GM23338 (cell line): ENCODE measurements around the gene PTMA. TPM values are rescaled to one million over a fixed set of nuclear protein-coding genes. Genes with fewer than 3 reads are reported as not detected.

Experiments
- ATAC-seq: fragments of 200-7000 bp; cut with Tn5 transposase; 3 replicates; pipeline ENCODE4 v1.9.1; 2020
- DNase-seq: peaks from one replicate; pipeline ENCODE4 v3.0.0-alpha.2; 2015; ENCODE audit warnings: low spot score
- H2AFZ ChIP-seq: fragments of 200-600 bp; sonication (generic); 2 replicates; pipeline ENCODE4 v1.8.0; 2016; ENCODE audit warnings: antibody characterized with exemption, mild to moderate bottlenecking, moderate library complexity
- H3F3A ChIP-seq: fragments of 200-600 bp; sonication (generic); replicated peaks from 2 replicates; pipeline ENCODE4 v1.8.0; 2017; ENCODE audit warnings: antibody characterized with exemption, mixed run types, low read depth
- H3K27ac ChIP-seq: fragments of 200-600 bp; sonication (generic); 2 replicates; pipeline ENCODE4 v1.6.1; 2016; ENCODE audit warnings: low read depth
- H3K27me3 ChIP-seq: fragments of 200-600 bp; sonication (generic); 2 replicates; pipeline ENCODE4 v1.8.0; 2016; ENCODE audit warnings: mild to moderate bottlenecking, mixed run types, moderate library complexity; ENCODE audit not compliant: insufficient read depth
- H3K36me3 ChIP-seq: fragments of 200-600 bp; sonication (generic); 2 replicates; pipeline ENCODE4 v1.8.0; 2016; ENCODE audit warnings: mild to moderate bottlenecking; ENCODE audit not compliant: insufficient read depth
- H3K4me1 ChIP-seq: fragments of 200-600 bp; sonication (generic); 2 replicates; pipeline ENCODE4 v1.8.0; 2016; ENCODE audit warnings: mild to moderate bottlenecking, moderate library complexity; ENCODE audit not compliant: insufficient read depth
- H3K4me2 ChIP-seq: fragments of 200-600 bp; sonication (generic); 2 replicates; pipeline ENCODE4 v1.7.1; 2017; ENCODE audit warnings: mixed run types
- H3K4me3 ChIP-seq: fragments of 200-600 bp; sonication (generic); 2 replicates; pipeline ENCODE4 v1.6.1; 2016; ENCODE audit warnings: mixed run types
- H3K79me2 ChIP-seq: fragments of 200-600 bp; sonication (generic); replicated peaks from 2 replicates; pipeline ENCODE4 v1.8.0; 2017; ENCODE audit warnings: mild to moderate bottlenecking; ENCODE audit not compliant: insufficient read depth
- H3K9me2 ChIP-seq: fragments of 200-600 bp; sonication (generic); 2 replicates; pipeline ENCODE4 v1.8.0; 2017; ENCODE audit not compliant: insufficient read depth
- H4K20me1 ChIP-seq: fragments of 200-600 bp; sonication (generic); replicated peaks from 2 replicates; pipeline ENCODE4 v1.8.0; 2017; ENCODE audit warnings: mild to moderate bottlenecking; ENCODE audit not compliant: insufficient read depth
- H3K27ac Mint-ChIP-seq: 2 replicates; pipeline ENCODE4 v1.8.0; 2020; ENCODE audit warnings: inconsistent platforms, mild to moderate bottlenecking, moderate library complexity, mixed read lengths
- H3K27me3 Mint-ChIP-seq: 3 replicates; pipeline ENCODE4 v1.8.0; 2022; ENCODE audit warnings: low read depth, mild to moderate bottlenecking, moderate library complexity, mixed read lengths, inconsistent platforms; ENCODE audit not compliant: insufficient read depth, poor library complexity
- H3K36me3 Mint-ChIP-seq: 3 replicates; pipeline ENCODE4 v1.8.0; 2021; ENCODE audit warnings: low read depth, mild to moderate bottlenecking, inconsistent platforms, moderate library complexity, mixed read lengths
- H3K4me1 Mint-ChIP-seq: 3 replicates; pipeline ENCODE4 v1.8.0; 2020; ENCODE audit warnings: mild to moderate bottlenecking, inconsistent platforms, mixed read lengths
- H3K4me3 Mint-ChIP-seq: 3 replicates; pipeline ENCODE4 v1.8.0; 2021; ENCODE audit warnings: moderate library complexity, mild to moderate bottlenecking, inconsistent platforms, mixed read lengths
- H3K9me3 Mint-ChIP-seq: 3 replicates; pipeline ENCODE4 v1.8.0; 2020; ENCODE audit warnings: moderate library complexity, mild to moderate bottlenecking, inconsistent platforms, mixed read lengths
- CREB1 ChIP-seq: fragments of 250-450 bp; sonication (Bioruptor Pico); IDR thresholded peaks from 2 replicates; pipeline ENCODE4 v1.5.0; 2020; ENCODE audit warnings: low read depth, mild to moderate bottlenecking, moderate library complexity
- EZH2phosphoT487 ChIP-seq: fragments of 200-600 bp; sonication (generic); IDR thresholded peaks from one replicate; pipeline ENCODE4 v1.8.1; 2018; ENCODE audit warnings: antibody characterized with exemption; ENCODE audit not compliant: unreplicated experiment
- JUNB ChIP-seq: IDR thresholded peaks from one replicate; pipeline ENCODE4 v1.6.1; 2016; ENCODE audit warnings: antibody characterized with exemption; ENCODE audit not compliant: unreplicated experiment
- NANOG ChIP-seq: IDR thresholded peaks from 2 replicates; pipeline ENCODE4 v1.6.1; 2016; ENCODE audit warnings: antibody characterized with exemption, borderline replicate concordance
- REST ChIP-seq: IDR thresholded peaks from one replicate; pipeline ENCODE4 v1.6.1; 2018; ENCODE audit warnings: antibody characterized with exemption; ENCODE audit not compliant: unreplicated experiment
- ZNF462 ChIP-seq: fragments of 250-450 bp; sonication (Bioruptor Pico); IDR thresholded peaks from 2 replicates; pipeline ENCODE4 v1.5.0; 2020; ENCODE audit warnings: mild to moderate bottlenecking, moderate library complexity
- polyA plus RNA-seq: library from polyadenylated mRNA; unstranded; fragments of >200 nt; fragmentation: Nextera tagmentation; extraction: Ambion mirVana; gene quantifications from 2 replicates; pipeline ENCODE4 v1.2.1, GENCODE V29; 2016
- total RNA-seq: library from RNA; depleted of rRNA; stranded (reverse); fragments of >200 nt; shearing (Covaris generic); gene quantifications from 2 replicates; pipeline ENCODE4 v1.2.3, GENCODE V29; 2014

PTMA gene
- total and polyA plus RNA-seq, 2 experiments from 2014 or later: 1,861 to 8,990 TPM

DNA sequence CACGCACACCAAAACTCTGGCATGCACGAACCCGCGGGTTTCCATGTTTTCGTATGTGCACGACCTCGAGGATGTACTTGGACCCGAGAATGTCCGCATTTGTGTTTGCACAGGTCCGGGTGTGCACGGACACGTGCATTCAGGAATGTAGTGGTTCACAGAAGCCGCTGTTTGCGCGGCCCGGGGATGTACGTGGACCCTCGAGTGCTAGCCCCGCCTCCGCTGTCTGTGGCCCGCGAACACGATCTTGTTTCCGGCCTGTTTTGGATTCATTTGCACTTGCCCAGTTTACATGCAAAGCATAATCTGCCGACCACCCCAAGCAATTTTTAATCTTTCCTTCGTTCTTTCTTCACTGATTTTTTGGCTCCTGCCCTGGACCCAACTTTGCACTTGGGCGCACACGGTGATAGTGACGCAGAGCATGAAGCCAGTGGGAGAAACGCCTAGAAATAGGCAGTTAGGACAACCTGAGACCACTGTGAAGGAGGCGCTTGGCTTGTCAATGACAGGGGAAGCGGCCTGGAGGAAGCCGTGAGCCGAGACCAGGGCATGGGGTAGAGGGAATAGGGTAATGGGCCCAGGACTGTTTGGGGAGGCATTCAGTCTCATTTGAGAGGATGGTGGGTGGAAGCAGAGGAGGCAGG, 45.4 kb upstream of the PTMA start:
- Mint-ChIP-seq H3K27ac (peak overlapping the region; percentile 42), H3K27me3 (peaks cover 30% of the 10 kb centered on the region), H3K4me3 (peak overlapping the region; percentile 15; the same call in 1 of the 3 replicates), H3K36me3 (peaks cover 3% of the 10 kb centered on the region; the same call in 1 of the 3 replicates), H3K4me1 (peaks cover 36% of the 10 kb centered on the region), H3K9me3 (peaks cover 7% of the 10 kb centered on the region; the same call in 1 of the 3 replicates)
- Histone ChIP-seq H4K20me1 (no peaks in the 10 kb centered on the region), H3F3A (peaks cover 41% of the 10 kb centered on the region), H3K27ac (peak overlapping the region; percentile 93), H3K79me2 (no peaks in the 10 kb centered on the region), H3K36me3 (no peaks in the 10 kb centered on the region), H3K27me3 (peaks cover 4% of the 10 kb centered on the region; the same call in 1 of the 2 replicates), H3K4me3 (peak overlapping the region; percentile 48), H3K4me2 (peak overlapping the region; percentile 74), H2AFZ (peak overlapping the region; percentile 44; the same call in 1 of the 2 replicates), H3K4me1 (peaks cover 36% of the 10 kb centered on the region), H3K9me2 (no peaks in the 10 kb centered on the region)
- DNase-seq (no peak), ATAC-seq (no peak)
- TF ChIP-seq ZNF462 (no peak), CREB1 (CRISPR knock-in tag) (no peak), JUNB (no peak), REST (no peak), EZH2phosphoT487 (no peak), NANOG (no peak)
